SK-N-SH treated with all-trans-retinoic acid at 6 μM for 48 hours (cell line): ENCODE data around the gene PRPF38A.

Source experiments
- ARNTL ChIP-seq: fragments of 450-650 bp; formaldehyde crosslinking; IDR thresholded peaks from 2 replicates; pipeline ENCODE4 v1.5.0; 2020; ENCODE audit warnings: low read depth, mild to moderate bottlenecking, moderate library complexity, borderline replicate concordance
- CSDC2 ChIP-seq: fragments of 250-450 bp; sonication (Bioruptor Pico); IDR thresholded peaks from 2 replicates; pipeline ENCODE4 v1.5.0; 2020; ENCODE audit warnings: mild to moderate bottlenecking, moderate library complexity
- CSRNP3 ChIP-seq: fragments of 250-450 bp; sonication (Bioruptor Pico); IDR thresholded peaks from 2 replicates; pipeline ENCODE4 v1.5.1; 2021; ENCODE audit warnings: mild to moderate bottlenecking, moderate library complexity
- ESRRG ChIP-seq: fragments of 250-450 bp; sonication (Bioruptor Pico); IDR thresholded peaks from 2 replicates; pipeline ENCODE4 v1.6.1; 2021; ENCODE audit warnings: mild to moderate bottlenecking
- ISL1 ChIP-seq: fragments of 250-450 bp; sonication (Bioruptor Pico); IDR thresholded peaks from 2 replicates; pipeline ENCODE4 v2.1.2; 2022; ENCODE audit warnings: mild to moderate bottlenecking, moderate library complexity
- PATZ1 ChIP-seq: fragments of 250-450 bp; sonication (Bioruptor Pico); IDR thresholded peaks from 2 replicates; pipeline ENCODE4 v1.8.0; 2020; ENCODE audit warnings: mild to moderate bottlenecking, moderate library complexity, borderline replicate concordance
- RARB ChIP-seq: fragments of 250-450 bp; sonication (Bioruptor Pico); IDR thresholded peaks from 2 replicates; pipeline ENCODE4 v1.8.0; 2021; ENCODE audit warnings: mild to moderate bottlenecking, moderate library complexity
- SNAI2 ChIP-seq: fragments of 250-450 bp; sonication (Bioruptor Pico); IDR thresholded peaks from 2 replicates; pipeline ENCODE4 v1.5.0; 2020; ENCODE audit warnings: mild to moderate bottlenecking, moderate library complexity
- TOX ChIP-seq: fragments of 250-450 bp; sonication (Bioruptor Pico); IDR thresholded peaks from 2 replicates; pipeline ENCODE4 v1.8.0; 2021; ENCODE audit warnings: mild to moderate bottlenecking, moderate library complexity, borderline replicate concordance
- ZC3H10 ChIP-seq: fragments of 250-450 bp; sonication (Bioruptor Pico); IDR thresholded peaks from 2 replicates; pipeline ENCODE4 v1.5.1; 2021; ENCODE audit warnings: mild to moderate bottlenecking, moderate library complexity
- ZFP3 ChIP-seq: fragments of 250-450 bp; sonication (Bioruptor Pico); IDR thresholded peaks from 2 replicates; pipeline ENCODE4 v1.5.0; 2020; ENCODE audit warnings: mild to moderate bottlenecking, moderate library complexity

GRCh38 chr1:52436817-52437216, 32.4 kb downstream of the PRPF38A start:
- TF ChIP-seq ESRRG (CRISPR knock-in tag) (no peak), SNAI2 (no peak), ZFP3 (CRISPR knock-in tag) (no peak), ISL1 (CRISPR knock-in tag) (no peak), RARB (CRISPR knock-in tag) (no peak), PATZ1 (CRISPR knock-in tag) (no peak), TOX (CRISPR knock-in tag) (no peak), ARNTL (CRISPR knock-in tag) (no peak), ZC3H10 (CRISPR knock-in tag) (no peak), CSRNP3 (no peak), CSDC2 (CRISPR knock-in tag) (no peak)
